Muscle of back (tissue), 13 donors: ENCODE measurements around the gene OXCT1. TPM values are rescaled to one million over a fixed set of nuclear protein-coding genes. Genes with fewer than 3 reads are reported as not detected.

Experiments
- DNase-seq, 3 donors: peaks; one replicate each; pipeline versions ENCODE4 v3.0.0 to v3.0.0-alpha.2; 2013
- long read RNA-seq, 9 donors: transcript quantifications; one replicate each; lab custom pipeline, GENCODE V29; 2026
- polyA plus RNA-seq, 10 donors: library from polyadenylated mRNA; unstranded; fragments of 120-200 nt; gene quantifications; one replicate each; pipeline ENCODE4 v1.2.1, GENCODE V29; 2013; ENCODE audit not compliant: insufficient read length in 10 of 10

The OXCT1 gene
- 10 to 100 TPM; 10.1 to 18.6 (median 13.8) TPM for polyA plus RNA-seq
- long read RNA-seq, donor 1, partial matches to known transcripts = 0 of 4 reads
- long read RNA-seq, donor 1, other reads (novel, unspliced or antisense) = 0 of 4 reads
- long read RNA-seq, donor 2, partial matches to known transcripts = 0 of 3 reads
- long read RNA-seq, donor 2, other reads (novel, unspliced or antisense) = 0 of 3 reads
- long read RNA-seq, donor 3 = 0 reads
- long read RNA-seq, donor 4, partial matches to known transcripts = 0 of 3 reads
- long read RNA-seq, donor 4, other reads (novel, unspliced or antisense) = 0 of 3 reads
- long read RNA-seq, donor 5, partial matches to known transcripts = 0 of 7 reads
- long read RNA-seq, donor 5, other reads (novel, unspliced or antisense) = 0 of 7 reads
- long read RNA-seq, donor 6, transcript OXCT1-203 (5 exons, 596 nt) = major isoform, 5 of 10 reads
- long read RNA-seq, donor 6, partial matches to known transcripts = 0 of 10 reads
- long read RNA-seq, donor 6, other reads (novel, unspliced or antisense) = 0 of 10 reads
- long read RNA-seq, donor 7, partial matches to known transcripts = 0 of 5 reads
- long read RNA-seq, donor 7, other reads (novel, unspliced or antisense) = 0 of 5 reads
- long read RNA-seq, donor 8, partial matches to known transcripts = 0 of 3 reads
- long read RNA-seq, donor 8, other reads (novel, unspliced or antisense) = 0 of 3 reads
- long read RNA-seq, donor 9 = 0 reads

DNA sequence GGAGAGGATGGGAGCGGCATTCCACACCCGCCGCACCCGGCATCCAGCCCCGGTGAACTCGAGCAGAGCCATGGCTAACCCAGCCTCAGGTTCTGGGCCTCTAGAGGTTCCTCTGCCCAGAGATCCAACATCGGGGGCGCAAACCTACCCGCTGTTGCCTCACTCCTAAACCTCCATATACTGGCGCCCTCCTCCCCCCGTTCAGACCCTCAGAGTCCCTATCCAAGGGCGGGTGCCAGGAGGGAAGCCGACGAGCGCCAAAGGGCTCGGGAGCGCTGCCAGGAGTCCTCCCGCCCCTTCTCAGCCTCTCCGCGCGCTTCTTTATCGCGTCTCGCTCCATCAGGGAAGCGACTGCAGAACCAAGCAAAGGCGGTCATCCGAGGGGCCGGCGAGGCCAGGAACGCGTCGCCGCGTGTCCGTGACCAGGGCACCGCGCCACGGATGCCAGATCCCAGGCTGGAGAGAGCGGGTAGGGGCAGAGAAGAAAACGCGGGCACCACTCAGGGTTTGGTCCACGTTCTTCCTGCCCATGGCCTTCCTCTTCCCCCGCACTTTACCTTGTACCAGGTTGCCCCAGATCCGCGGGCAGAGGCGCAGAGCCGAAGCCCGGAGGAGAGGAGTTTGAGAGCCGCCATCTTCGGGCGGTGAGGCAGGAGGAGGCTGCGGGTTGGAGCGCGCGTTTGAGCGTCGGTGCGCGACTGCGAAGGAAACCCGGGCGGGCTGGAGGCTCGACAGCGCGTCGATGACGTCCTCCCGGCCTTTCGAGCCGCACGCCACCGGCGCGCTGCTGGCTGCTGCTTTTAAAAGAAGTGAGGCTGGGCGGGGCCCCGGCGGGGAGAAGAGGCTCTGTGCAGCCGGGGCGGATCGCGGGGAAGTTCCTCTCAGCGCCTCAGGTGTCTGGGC lies at the start of gene OXCT1:
TSS of gene OXCT1 (minus strand) at position 702 of the 903 bp plus-strand sequence. CDS start at position 635, 67 bp downstream.
- DNase-seq = peak; percentile 67 to 93 (median 85)

DNA sequence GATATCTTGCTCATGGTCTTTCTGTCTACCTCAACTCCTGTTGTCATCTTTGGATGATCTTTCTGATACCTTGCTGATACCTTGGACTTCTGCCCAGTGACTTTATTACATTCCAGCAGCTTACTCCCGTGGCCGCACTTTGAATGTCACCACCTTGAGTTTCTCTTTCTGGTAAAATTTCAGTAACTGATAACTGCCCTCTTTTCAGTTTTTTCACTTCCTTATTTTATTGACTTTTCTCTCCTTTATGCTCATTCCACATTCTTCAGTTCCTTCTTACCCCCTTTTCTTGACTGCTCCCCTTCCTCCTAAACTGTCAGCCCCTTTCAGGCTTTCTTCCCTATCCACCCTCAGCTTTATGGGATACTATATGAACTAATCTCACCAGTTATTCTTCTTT lies 47.9 kb upstream of the OXCT1 start:
- DNase-seq = no peak

DNA sequence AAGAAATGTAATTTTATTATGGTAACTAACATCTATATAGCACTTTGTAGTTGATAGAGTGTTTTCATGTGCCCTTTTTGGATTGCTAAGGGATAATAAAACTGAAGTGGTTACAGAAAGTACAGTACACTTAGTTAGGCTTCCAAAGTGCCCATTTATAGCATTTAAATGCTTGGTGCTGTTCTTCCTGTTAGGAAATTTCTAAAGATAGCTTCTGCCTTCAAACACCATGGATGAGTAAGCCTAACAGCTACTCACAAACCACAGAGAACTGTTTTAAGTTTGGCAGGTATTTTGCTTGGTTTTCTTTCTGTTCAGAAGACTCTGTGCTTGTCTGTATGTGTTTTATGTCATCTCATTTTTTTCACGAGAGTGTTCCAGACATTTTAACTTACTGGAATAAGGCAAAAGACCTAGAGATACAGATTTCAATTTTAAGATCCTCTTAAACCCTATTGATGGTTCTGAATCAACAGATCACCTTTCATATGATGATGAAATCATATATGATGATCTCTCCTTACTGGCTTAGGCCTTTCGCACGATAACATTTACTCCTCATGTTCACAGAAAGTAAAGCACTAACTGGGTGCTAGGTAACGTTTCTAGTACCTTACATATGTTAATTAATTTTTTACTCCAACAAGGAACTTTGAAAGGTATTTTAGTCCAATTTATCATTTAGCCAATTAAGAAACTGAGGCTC lies 38.3 kb upstream of the OXCT1 start:
- peak in 1 of 3 donors; percentile 21 for DNase-seq

DNA sequence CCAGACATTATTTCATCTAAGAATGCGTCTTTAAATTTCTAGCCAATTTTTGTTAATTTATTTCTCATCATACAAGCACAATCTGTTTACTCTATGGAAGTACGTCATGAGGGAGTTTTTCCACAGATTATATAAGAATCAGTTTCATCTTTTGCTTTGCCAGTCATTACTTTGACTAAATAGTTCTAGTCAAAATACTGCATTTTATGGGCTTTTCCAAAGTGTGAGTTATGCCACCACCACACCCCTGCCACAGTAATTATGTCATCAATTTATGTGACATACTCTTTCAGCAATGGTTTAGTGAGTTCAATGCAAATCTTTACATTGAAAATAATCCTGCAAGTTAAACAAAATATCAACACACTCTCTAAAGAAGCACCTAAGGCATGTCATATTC lies 35.9 kb upstream of the OXCT1 start:
- no peak for DNase-seq

GRCh38 chr5:41903892-41904799 lies 33.9 kb upstream of the OXCT1 start, which contains the start of gene RIMOC1:
Gene RIMOC1, plus strand, starts transcription at chr5:41904344. Its CDS starts 24 bp downstream, at chr5:41904368.
- DNase-seq = peak; percentile 99 to 100 (median 99)

GRCh38 chr5:41903382-41903891 lies 33.2 kb upstream of the OXCT1 start:
- DNase-seq = no peak

DNA sequence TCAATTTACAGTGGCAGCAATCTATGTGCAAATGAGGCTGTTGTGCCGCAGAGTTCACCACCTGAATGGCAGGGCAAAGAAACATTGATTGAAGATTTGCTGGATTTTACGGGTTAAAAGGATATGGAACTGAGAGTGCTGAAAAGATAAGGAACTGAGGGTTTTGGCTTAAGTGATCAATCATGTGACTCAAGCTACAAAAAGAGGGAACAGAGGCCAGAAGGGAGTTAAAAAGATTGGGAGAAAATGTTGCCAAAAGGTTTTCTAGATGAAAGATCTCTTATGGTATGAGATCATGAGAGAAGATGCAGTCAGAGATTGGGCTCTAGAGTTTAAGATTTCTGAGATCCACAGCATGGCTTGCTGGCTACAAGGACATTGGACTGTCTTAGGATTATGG lies 26.0 kb upstream of the OXCT1 start:
- DNase-seq = no peak

GRCh38 chr5:41893074-41893851 lies 23.0 kb upstream of the OXCT1 start:
- no peak for DNase-seq

DNA sequence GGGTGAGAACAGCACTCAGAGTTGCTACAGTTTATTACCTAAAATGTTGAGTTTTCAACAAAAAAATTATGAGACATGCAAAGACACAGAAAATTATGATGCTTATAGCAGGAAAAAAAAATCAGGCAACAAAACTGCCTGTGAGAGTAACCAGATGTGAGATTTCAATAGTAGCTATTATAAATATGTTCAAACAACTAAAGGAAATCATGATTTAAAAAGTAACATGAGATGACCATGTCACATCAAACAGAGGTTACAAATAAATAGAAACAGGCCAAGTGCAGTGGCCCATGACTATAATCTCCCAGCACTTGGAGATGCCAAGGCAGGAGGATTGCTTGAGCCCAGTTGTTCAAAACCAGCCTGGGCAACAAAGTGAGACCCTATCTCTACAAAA lies 21.8 kb upstream of the OXCT1 start:
- DNase-seq = no peak

DNA sequence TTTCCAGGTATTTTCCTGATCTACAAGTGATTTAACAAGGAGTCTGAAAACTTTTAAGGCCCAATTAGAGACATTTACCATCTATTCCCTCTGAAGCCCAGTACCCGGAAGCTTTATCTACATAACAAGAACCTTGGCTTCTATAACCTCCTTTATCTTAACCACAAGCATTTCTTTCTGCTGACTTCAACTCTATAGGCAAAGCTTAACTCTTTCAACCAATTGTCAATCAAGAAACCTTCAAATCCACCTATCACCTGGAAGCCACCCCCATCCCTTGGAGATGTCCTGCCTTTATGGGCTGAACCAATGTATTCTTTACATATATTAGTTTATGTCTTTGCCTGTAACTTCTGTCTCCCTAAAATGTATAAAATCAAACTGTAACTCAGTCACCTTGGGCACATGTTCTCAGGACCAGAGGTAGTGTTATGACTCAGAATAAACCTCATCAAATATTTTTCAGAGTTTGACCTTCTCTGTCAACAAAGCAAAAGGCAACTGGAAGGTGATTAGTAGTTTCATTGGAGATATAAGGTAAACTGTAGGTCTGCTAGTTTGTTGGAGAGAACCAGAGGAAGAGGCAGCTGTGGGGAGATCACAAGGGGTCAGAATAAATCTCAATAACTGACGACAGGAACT lies 21.0 kb upstream of the OXCT1 start:
- DNase-seq = no peak

GRCh38 chr5:41885286-41885685 lies 15.1 kb upstream of the OXCT1 start:
- no peak for DNase-seq

DNA sequence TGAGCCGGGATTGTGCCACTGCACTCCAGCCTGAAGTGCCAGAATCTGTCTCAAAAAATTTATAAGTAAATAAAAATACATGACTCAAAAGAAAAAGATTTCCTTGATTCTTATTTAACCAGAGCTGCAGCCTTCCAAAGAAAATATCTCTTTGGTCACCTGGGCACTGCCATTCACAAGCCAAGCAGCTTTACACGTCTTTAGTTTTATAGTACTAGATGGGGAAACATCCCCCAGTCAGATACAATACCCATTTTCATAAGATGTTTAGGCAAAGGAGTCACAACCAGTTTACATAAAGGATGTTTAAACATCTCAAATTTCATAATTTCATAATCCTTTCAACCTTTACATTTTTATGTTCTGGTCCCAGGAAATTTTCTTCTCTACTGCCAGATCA lies 13.7 kb upstream of the OXCT1 start:
- no peak for DNase-seq

- no peak for DNase-seq
Measured at GRCh38 chr5:41883243-41883642, 13.0 kb upstream of the OXCT1 start.

- DNase-seq = no peak
Measured at GRCh38 chr5:41882765-41883164, 12.5 kb upstream of the OXCT1 start.

DNA sequence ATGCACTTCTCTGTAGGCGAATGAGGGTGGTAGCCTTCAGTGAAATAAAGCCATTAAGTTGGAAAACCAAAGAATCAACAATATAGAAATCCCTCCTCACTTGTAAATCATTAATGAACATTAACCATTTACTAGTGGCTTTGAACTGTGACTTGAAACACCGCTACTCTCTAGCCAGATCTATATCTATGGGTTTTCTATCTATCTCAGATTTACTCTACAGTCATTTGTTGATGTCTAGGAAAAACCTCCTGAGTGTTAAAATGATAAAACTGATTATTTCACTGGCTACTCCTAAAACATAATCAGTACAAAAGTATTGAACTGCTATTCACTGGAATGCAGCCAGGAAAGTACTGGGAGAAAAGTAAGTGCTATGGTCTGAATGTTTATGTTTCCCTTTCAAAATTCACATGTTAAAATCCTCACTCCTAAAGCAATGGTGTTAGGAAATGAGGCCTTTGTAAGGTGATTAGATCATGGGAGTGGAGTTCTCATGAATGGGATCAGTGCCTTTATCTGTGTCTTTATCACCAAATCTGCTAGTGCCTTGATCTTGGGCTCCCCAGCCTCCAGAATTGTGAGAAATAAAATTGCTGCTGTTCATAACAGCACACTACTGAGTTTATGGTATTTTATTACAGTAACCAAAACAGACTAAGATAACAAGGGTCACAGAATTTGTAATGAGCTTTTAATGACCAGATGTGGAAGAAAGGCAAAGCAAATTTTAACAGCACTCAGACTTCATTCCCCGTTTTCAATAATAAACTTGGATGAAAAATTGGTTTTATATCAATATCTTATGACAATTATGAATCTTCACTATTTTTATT lies 8.6 kb upstream of the OXCT1 start:
- DNase-seq = no peak

- no peak for DNase-seq
Measured at GRCh38 chr5:41878173-41878572, 7.9 kb upstream of the OXCT1 start.

DNA sequence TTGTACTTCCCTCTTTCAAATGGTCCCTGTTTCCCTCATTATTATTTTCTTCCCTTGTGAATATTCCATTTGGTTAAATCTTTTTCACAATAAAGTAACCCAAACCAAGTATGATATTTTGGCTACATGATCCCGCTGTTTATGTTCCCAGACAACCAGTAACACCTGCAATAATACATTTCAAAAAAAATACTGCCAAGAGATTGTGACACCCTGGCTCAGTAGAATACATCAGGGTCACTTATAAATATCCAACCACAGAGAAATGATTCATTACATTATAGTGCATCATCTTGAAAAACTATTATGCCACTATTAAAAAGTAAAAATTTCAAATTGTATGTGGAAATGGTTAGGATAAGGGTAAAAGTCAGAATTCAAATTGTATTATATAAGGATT lies 7.2 kb upstream of the OXCT1 start:
- DNase-seq = peak in 1 of 3 donors; percentile 2

- DNase-seq = no peak
Measured at GRCh38 chr5:41876678-41877077, 6.5 kb upstream of the OXCT1 start.
